Smooth muscle cell (in vitro differentiated cells): ENCODE data around the gene SLC25A17. TPM values are rescaled to one million over a fixed set of nuclear protein-coding genes. Genes with fewer than 3 reads are reported as not detected.
A peak's percentile ranks its signal among the peaks of the same experiment; 100 is the strongest.

Source experiments
- DNase-seq: peaks from one replicate; lab custom pipeline; 2025; ENCODE audit not compliant: unreplicated experiment; lab: John Stamatoyannopoulos, UW
- H2AFZ ChIP-seq: fragments of 200-600 bp; sonication (generic); 2 replicates; pipeline ENCODE4 v1.6.0; 2016; ENCODE audit warnings: antibody characterized with exemption, low read depth, mild to moderate bottlenecking
- H3F3A ChIP-seq: fragments of 200-600 bp; sonication (generic); 2 replicates; pipeline ENCODE4 v1.6.0; 2017; ENCODE audit warnings: antibody characterized with exemption, low read depth
- H3K27ac ChIP-seq: fragments of 200-600 bp; sonication (generic); 2 replicates; pipeline ENCODE4 v1.5.1; 2016; ENCODE audit warnings: low read depth, mild to moderate bottlenecking
- H3K27me3 ChIP-seq: fragments of 200-600 bp; sonication (generic); 2 replicates; pipeline ENCODE4 v1.6.1; 2016; ENCODE audit warnings: low read depth, mild to moderate bottlenecking
- H3K36me3 ChIP-seq: fragments of 200-600 bp; sonication (generic); 2 replicates; pipeline ENCODE4 v1.5.1; 2016; ENCODE audit warnings: low read depth
- H3K4me1 ChIP-seq: fragments of 200-600 bp; sonication (generic); 2 replicates; pipeline ENCODE4 v1.5.1; 2016; ENCODE audit warnings: low read depth
- H3K4me2 ChIP-seq: fragments of 200-600 bp; sonication (generic); 2 replicates; pipeline ENCODE4 v1.6.0; 2016; ENCODE audit warnings: mild to moderate bottlenecking
- H3K4me3 ChIP-seq: fragments of 200-600 bp; sonication (generic); 2 replicates; pipeline ENCODE4 v1.5.1; 2016; ENCODE audit warnings: mild to moderate bottlenecking
- H3K79me2 ChIP-seq: fragments of 200-600 bp; sonication (generic); 2 replicates; pipeline ENCODE4 v1.6.0; 2016; ENCODE audit warnings: low read depth, mild to moderate bottlenecking
- H3K9ac ChIP-seq: fragments of 200-600 bp; sonication (generic); 2 replicates; pipeline ENCODE4 v1.6.0; 2016; ENCODE audit warnings: low read depth
- H3K9me3 ChIP-seq: fragments of 200-600 bp; sonication (generic); replicated peaks from 2 replicates; pipeline ENCODE4 v1.5.1; 2016; ENCODE audit warnings: low read depth
- H4K20me1 ChIP-seq: fragments of 200-600 bp; sonication (generic); 2 replicates; pipeline ENCODE4 v1.6.0; 2016; ENCODE audit warnings: low read depth
- WGBS: methylation state at CpG from one replicate; pipeline ENCODE4 v1.1.7; 2016; ENCODE audit warnings: low lambda C conversion rate; 5-methylcytosine and 5-hydroxymethylcytosine counted together
- polyA plus RNA-seq: library from polyadenylated mRNA; unstranded; fragments of >200 nt; fragmentation: Nextera tagmentation; extraction: Ambion mirVana; gene quantifications from 2 replicates; pipeline ENCODE4 v1.2.1, GENCODE V29; 2016
- total RNA-seq: library from RNA; depleted of rRNA; stranded (reverse); fragments of >200 nt; gene quantifications from 2 replicates; pipeline ENCODE4 v1.2.3, GENCODE V29; 2014
- TF ChIP-seq, protein P1 (sequence below): fragments of 200-600 bp; sonication (generic); IDR thresholded peaks from 2 replicates; pipeline ENCODE4 v1.5.1; 2017; ENCODE audit warnings: borderline replicate concordance, mild to moderate bottlenecking, antibody characterized with exemption; ENCODE audit not compliant: insufficient read depth, poor library complexity, severe bottlenecking

SLC25A17 gene
- total and polyA plus RNA-seq, 2 experiments from 2014 or later, result 28.9 to 31.5 TPM

DNA sequence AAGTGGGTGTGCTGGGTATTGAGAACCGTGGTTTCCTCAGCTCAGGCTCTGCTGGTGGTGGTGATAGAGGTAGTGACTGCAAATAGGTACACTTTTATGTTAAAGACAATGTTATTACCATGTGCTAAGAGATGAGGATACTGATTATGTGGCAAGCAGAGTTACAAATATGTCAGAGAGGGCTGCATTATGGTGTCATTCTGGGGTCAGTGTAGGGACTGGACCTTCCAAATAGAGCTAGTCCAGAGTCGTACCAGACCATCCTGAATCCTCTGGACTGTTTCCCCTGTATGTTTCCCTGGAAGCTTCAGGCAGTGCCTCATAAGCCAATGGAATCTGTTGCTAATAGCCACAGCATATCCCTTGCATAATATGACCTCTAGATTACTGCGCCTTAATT lies 42.9 kb upstream of the SLC25A17 start, which contains the start of gene DNAJB7:
DNAJB7 (minus strand) TSS at position 101 of the 400 bp plus-strand sequence. CDS start 119 bp downstream, outside the sequence.
- Histone ChIP-seq H3K4me3 (no peak within 1 kb of the TSS), H2AFZ (no peak within 1 kb of the TSS), H3K27me3 (no peaks in the 10 kb centered on the region), H3K27ac (no peak within 1 kb of the TSS), H3K79me2 (peaks cover 79% of the 10 kb centered on the region), H4K20me1 (peaks cover 34% of the 10 kb centered on the region), H3K4me1 (peaks cover 7% of the 10 kb centered on the region), H3K4me2 (no peak within 1 kb of the TSS), H3K36me3 (no peaks in the 10 kb centered on the region), H3K9ac (no peak within 1 kb of the TSS), H3K9me3 (no peaks in the 10 kb centered on the region), H3F3A (no peaks in the 10 kb centered on the region)
- TF ChIP-seq, protein P1, sequence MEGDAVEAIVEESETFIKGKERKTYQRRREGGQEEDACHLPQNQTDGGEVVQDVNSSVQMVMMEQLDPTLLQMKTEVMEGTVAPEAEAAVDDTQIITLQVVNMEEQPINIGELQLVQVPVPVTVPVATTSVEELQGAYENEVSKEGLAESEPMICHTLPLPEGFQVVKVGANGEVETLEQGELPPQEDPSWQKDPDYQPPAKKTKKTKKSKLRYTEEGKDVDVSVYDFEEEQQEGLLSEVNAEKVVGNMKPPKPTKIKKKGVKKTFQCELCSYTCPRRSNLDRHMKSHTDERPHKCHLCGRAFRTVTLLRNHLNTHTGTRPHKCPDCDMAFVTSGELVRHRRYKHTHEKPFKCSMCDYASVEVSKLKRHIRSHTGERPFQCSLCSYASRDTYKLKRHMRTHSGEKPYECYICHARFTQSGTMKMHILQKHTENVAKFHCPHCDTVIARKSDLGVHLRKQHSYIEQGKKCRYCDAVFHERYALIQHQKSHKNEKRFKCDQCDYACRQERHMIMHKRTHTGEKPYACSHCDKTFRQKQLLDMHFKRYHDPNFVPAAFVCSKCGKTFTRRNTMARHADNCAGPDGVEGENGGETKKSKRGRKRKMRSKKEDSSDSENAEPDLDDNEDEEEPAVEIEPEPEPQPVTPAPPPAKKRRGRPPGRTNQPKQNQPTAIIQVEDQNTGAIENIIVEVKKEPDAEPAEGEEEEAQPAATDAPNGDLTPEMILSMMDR, result no peak
- no peak for DNase-seq
- WGBS, result 95% methylated on average over 3 of the region's 3 CpGs

DNA sequence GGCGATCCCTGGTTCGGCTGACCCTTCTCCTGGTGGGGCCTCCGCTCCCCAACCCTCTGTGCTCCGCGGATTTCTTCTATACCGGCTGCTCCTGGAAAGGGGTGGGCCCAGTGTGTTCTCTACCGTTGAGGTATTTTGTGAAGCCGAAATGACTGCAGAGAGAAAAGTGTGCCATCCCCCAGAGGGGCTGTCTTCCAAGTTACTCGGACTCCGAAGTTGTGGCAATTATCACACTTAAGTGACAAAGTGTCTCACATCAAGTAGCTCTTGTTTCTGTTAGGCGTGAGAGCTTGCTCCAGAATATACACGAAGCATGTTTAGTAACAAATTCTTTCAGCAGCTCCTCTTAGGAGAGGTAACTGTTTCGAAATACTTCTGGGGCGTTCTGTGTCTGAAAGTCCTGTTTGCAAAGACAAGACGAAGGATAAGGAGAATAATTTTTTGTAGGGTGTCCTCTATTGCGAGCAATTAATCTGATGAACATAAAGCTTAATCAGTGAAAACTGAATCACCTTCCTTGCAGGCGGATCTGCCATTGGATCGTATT lies 38.2 kb upstream of the SLC25A17 start:
- Histone ChIP-seq H3K79me2 (peaks cover 88% of the 10 kb centered on the region), H3K36me3 (no peaks in the 10 kb centered on the region), H3F3A (no peaks in the 10 kb centered on the region), H3K9me3 (no peaks in the 10 kb centered on the region), H3K4me1 (peaks cover 41% of the 10 kb centered on the region), H2AFZ (peak overlapping the region; percentile 81), H3K4me3 (peak overlapping the region; percentile 91), H3K9ac (peak overlapping the region; percentile 99), H3K27me3 (no peaks in the 10 kb centered on the region), H3K4me2 (peak overlapping the region; percentile 89), H4K20me1 (peaks cover 30% of the 10 kb centered on the region), H3K27ac (peak overlapping the region; percentile 98)
- TF ChIP-seq, protein P1, result no peak
- WGBS, result 14% methylated on average over 18 of the region's 18 CpGs
- no peak for DNase-seq

DNA sequence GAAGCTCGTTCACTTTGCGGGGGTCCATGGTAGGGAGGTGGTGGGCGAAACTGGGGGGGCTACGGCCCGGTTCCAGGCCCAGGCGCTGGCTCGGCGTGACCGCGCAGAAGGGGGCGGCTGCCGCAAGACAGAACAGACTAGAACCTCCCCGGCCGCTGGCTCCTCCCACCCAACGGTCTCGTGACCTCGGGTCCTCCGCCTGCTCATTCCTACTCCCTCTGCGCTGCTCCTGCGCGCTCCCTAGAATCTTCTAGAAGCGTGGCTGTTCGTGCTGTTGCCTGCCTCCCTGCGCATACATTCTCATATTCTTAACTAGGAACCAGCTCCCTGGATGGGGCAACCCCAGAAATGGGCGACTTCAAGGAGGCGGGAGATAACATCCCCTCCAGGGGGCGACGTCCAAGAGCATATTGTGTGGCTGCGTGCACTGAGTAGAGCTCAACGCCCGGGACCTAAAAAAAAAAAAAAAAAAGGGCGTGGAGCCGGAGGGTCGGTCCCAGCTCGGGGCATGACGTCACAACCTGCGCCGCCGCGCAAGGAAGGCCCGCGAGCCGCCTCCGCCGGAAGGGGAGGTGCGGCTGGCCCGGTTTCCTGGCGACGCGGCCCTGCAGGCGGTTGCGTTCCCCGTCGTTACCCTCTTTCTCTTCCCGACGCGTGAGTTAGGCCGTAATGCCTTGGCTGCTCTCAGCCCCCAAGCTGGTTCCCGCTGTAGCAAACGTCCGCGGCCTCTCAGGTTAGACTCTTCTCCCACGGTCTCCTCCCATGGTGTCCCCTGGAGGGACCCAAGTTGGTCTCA lies 37.6 kb upstream of the SLC25A17 start, which contains the start of the genes ST13 and XPNPEP3:
ST13 (minus strand) TSS at position 127 of the 796 bp plus-strand sequence; CDS start at position 28, 99 bp downstream.
XPNPEP3 (plus strand) TSS at position 636 of the 796 bp plus-strand sequence; CDS start at position 670, 34 bp downstream.
- TF ChIP-seq, protein P1, result peak; percentile 40
- Histone ChIP-seq H3K4me2 (peak within 1 kb of the TSS; percentile 89), H3K9me3 (no peaks in the 10 kb centered on the region), H3K79me2 (peaks cover 88% of the 10 kb centered on the region), H3K27ac (peak within 1 kb of the TSS; percentile 98), H3K36me3 (no peaks in the 10 kb centered on the region), H4K20me1 (peaks cover 34% of the 10 kb centered on the region), H3K4me3 (peak within 1 kb of the TSS; percentile 91), H3K9ac (peak within 1 kb of the TSS; percentile 99), H3F3A (no peaks in the 10 kb centered on the region), H3K4me1 (peaks cover 42% of the 10 kb centered on the region), H2AFZ (peak within 1 kb of the TSS; percentile 86), H3K27me3 (no peaks in the 10 kb centered on the region)
- DNase-seq, result peak; percentile 97
- 1% methylated on average over 61 of the region's 63 CpGs for WGBS
